Trophoblast cell (in vitro differentiated cells and primary cell): ENCODE measurements around the gene CIITA.

Experiments used
- DNase-seq, 2 donors: peaks; one replicate each; pipeline ENCODE4 v3.0.0-alpha.2; 2016
- H2AFZ ChIP-seq: 2 replicates; pipeline ENCODE4 v1.6.1; 2013; ENCODE audit warnings: low read length, moderate library complexity, mild to moderate bottlenecking; ENCODE audit not compliant: insufficient read depth, poor library complexity
- H2AK5ac ChIP-seq: 2 replicates; pipeline ENCODE4 v1.6.1; 2013; ENCODE audit warnings: mild to moderate bottlenecking, low read length
- H2BK120ac ChIP-seq: 2 replicates; pipeline ENCODE4 v1.6.1; 2013; ENCODE audit warnings: low read length, mild to moderate bottlenecking, moderate library complexity; ENCODE audit not compliant: insufficient read depth, poor library complexity
- H2BK12ac ChIP-seq: 2 replicates; pipeline ENCODE4 v1.6.1; 2013; ENCODE audit warnings: mild to moderate bottlenecking, low read length, moderate library complexity
- H2BK5ac ChIP-seq: 2 replicates; pipeline ENCODE4 v1.6.1; 2013; ENCODE audit warnings: low read length, low read depth, moderate library complexity, mild to moderate bottlenecking; ENCODE audit not compliant: poor library complexity
- H3K14ac ChIP-seq: 2 replicates; pipeline ENCODE4 v1.6.1; 2013; ENCODE audit warnings: mild to moderate bottlenecking, low read length
- H3K18ac ChIP-seq: 2 replicates; pipeline ENCODE4 v1.6.1; 2013; ENCODE audit warnings: mild to moderate bottlenecking, low read length
- H3K23ac ChIP-seq: 2 replicates; pipeline ENCODE4 v1.6.1; 2013; ENCODE audit warnings: low read length
- H3K27ac ChIP-seq: 2 replicates; pipeline ENCODE4 v1.5.1; 2013; ENCODE audit warnings: low read depth, mild to moderate bottlenecking, inconsistent platforms, low read length, moderate library complexity
- H3K27me3 ChIP-seq: 2 replicates; pipeline ENCODE4 v1.6.1; 2013; ENCODE audit warnings: inconsistent platforms, mild to moderate bottlenecking, low read length, moderate library complexity; ENCODE audit not compliant: insufficient read depth
- H3K36me3 ChIP-seq, 2 experiments: 1 replicate in 1 of 2; 2 replicates in 1 of 2; pipeline ENCODE4 v1.6.1; 2013; ENCODE audit warnings: low read length in 2 of 2, mild to moderate bottlenecking in 2 of 2, moderate library complexity in 1 of 2; ENCODE audit not compliant: insufficient read depth in 2 of 2, control insufficient read depth in 1 of 2
- H3K4ac ChIP-seq: 2 replicates; pipeline ENCODE4 v1.6.1; 2013; ENCODE audit warnings: low read depth, mild to moderate bottlenecking, low read length, moderate library complexity
- H3K4me1 ChIP-seq, 2 experiments: 1 replicate in 1 of 2; 2 replicates in 1 of 2; pipeline ENCODE4 v1.6.1; 2013; ENCODE audit warnings: low read length in 2 of 2, mild to moderate bottlenecking in 2 of 2, moderate library complexity in 1 of 2; ENCODE audit not compliant: insufficient read depth in 2 of 2, control insufficient read depth in 1 of 2
- H3K4me2 ChIP-seq: 2 replicates; pipeline ENCODE4 v1.6.1; 2013; ENCODE audit warnings: inconsistent platforms, mild to moderate bottlenecking, low read length, moderate library complexity
- H3K4me3 ChIP-seq: 2 replicates; pipeline ENCODE4 v1.5.1; 2013; ENCODE audit warnings: mild to moderate bottlenecking, low read depth, low read length, inconsistent platforms
- H3K79me1 ChIP-seq: one replicate; pipeline ENCODE4 v1.6.1; 2013; ENCODE audit warnings: low read length
- H3K79me2 ChIP-seq: 2 replicates; pipeline ENCODE4 v1.6.1; 2013; ENCODE audit warnings: low read length, mild to moderate bottlenecking; ENCODE audit not compliant: control insufficient read depth, insufficient read depth, poor library complexity
- H3K9ac ChIP-seq: 2 replicates; pipeline ENCODE4 v1.6.1; 2013; ENCODE audit warnings: mild to moderate bottlenecking, low read length
- H3K9me3 ChIP-seq: 2 replicates; pipeline ENCODE4 v1.6.1; 2013; ENCODE audit warnings: low read depth, mild to moderate bottlenecking, control low read depth, inconsistent platforms, low read length; ENCODE audit not compliant: insufficient read depth
- H4K12ac ChIP-seq: 2 replicates; pipeline ENCODE4 v1.6.1; 2013; ENCODE audit warnings: low read depth, mild to moderate bottlenecking, low read length, moderate library complexity
- H4K8ac ChIP-seq: 2 replicates; pipeline ENCODE4 v1.6.1; 2013; ENCODE audit warnings: low read depth, mild to moderate bottlenecking, low read length, moderate library complexity
- H4K91ac ChIP-seq: one replicate; pipeline ENCODE4 v1.6.1; 2013; ENCODE audit warnings: low read depth, mild to moderate bottlenecking, low read length, moderate library complexity
- WGBS: extraction: QIAGEN DNeasy Blood & Tissue Kit; methylation state at CpG from one replicate; pipeline ENCODE4 v1.1.7; 2013; ENCODE audit warnings: missing lambda C conversion rate; ENCODE audit not compliant: insufficient read length, insufficient coverage; ENCODE audit errors: extremely low coverage; 5-methylcytosine and 5-hydroxymethylcytosine counted together

The CIITA gene

GRCh38 chr16:10834766-10835165 is 42.2 kb upstream of the CIITA start:
- Histone ChIP-seq H3K79me1 (no peaks in the 10 kb centered on the region), H3K27ac (no peak overlapping the region), H3K4me3 (no peak overlapping the region), H3K9ac (no peak overlapping the region), H2AK5ac (no peak overlapping the region), H3K4me2 (no peak overlapping the region), H3K27me3 (no peaks in the 10 kb centered on the region), H3K79me2 (no peaks in the 10 kb centered on the region), H4K8ac (no peak overlapping the region), H4K91ac (no peak overlapping the region), H2BK12ac (no peak overlapping the region), H3K4me1 (no peaks in the 10 kb centered on the region), H3K9me3 (no peaks in the 10 kb centered on the region), H3K14ac (no peak overlapping the region), H4K12ac (no peak overlapping the region), H3K23ac (no peak overlapping the region), H3K36me3 (no peaks in the 10 kb centered on the region), H3K18ac (no peak overlapping the region), H3K4ac (no peak overlapping the region), H2AFZ (no peak overlapping the region), H2BK120ac (no peak overlapping the region), H2BK5ac (no peak overlapping the region)
- no CpG with 5 or more reads among the region's 1 CpG for WGBS
- no peak for DNase-seq

- no peaks in the 10 kb centered on the region for H3K79me2 ChIP-seq
- no peak overlapping the region for H3K27ac ChIP-seq
- no peak overlapping the region for H4K91ac ChIP-seq
- H3K4me3 ChIP-seq = no peak overlapping the region
- H3K14ac ChIP-seq = no peak overlapping the region
- H3K36me3 ChIP-seq = no peaks in the 10 kb centered on the region
- H2BK120ac ChIP-seq = no peak overlapping the region
- H4K12ac ChIP-seq = no peak overlapping the region
- no peak overlapping the region for H2BK12ac ChIP-seq
- no peak overlapping the region for H4K8ac ChIP-seq
- H3K18ac ChIP-seq = no peak overlapping the region
- H3K23ac ChIP-seq = no peak overlapping the region
- H3K27me3 ChIP-seq = no peaks in the 10 kb centered on the region
- H3K9me3 ChIP-seq = no peaks in the 10 kb centered on the region
- no peak overlapping the region for H3K4ac ChIP-seq
- H3K79me1 ChIP-seq = no peaks in the 10 kb centered on the region
- H3K4me1 ChIP-seq = no peaks in the 10 kb centered on the region
- H3K9ac ChIP-seq = no peak overlapping the region
- DNase-seq = no peak
- H3K4me2 ChIP-seq = peak overlapping the region; percentile 20
- H2AFZ ChIP-seq = no peak overlapping the region
- no CpG with 5 or more reads among the region's 7 CpGs for whole genome bisulfite sequencing
- H2BK5ac ChIP-seq = no peak overlapping the region
- H2AK5ac ChIP-seq = no peak overlapping the region
Measured at GRCh38 chr16:10835281-10835931, 41.6 kb upstream of the CIITA start.

- no peak overlapping the region for H3K4ac ChIP-seq
- H2AFZ ChIP-seq = no peak overlapping the region
- no CpG with 5 or more reads among the region's 1 CpG for WGBS
- no peak overlapping the region for H4K8ac ChIP-seq
- H4K91ac ChIP-seq = no peak overlapping the region
- H3K4me2 ChIP-seq = no peak overlapping the region
- H2BK5ac ChIP-seq = no peak overlapping the region
- no peaks in the 10 kb centered on the region for H3K36me3 ChIP-seq
- H3K9ac ChIP-seq = no peak overlapping the region
- no peak overlapping the region for H3K27ac ChIP-seq
- no peak for DNase-seq
- H3K14ac ChIP-seq = no peak overlapping the region
- H2AK5ac ChIP-seq = no peak overlapping the region
- no peak overlapping the region for H3K4me3 ChIP-seq
- H2BK120ac ChIP-seq = no peak overlapping the region
- H2BK12ac ChIP-seq = no peak overlapping the region
- H3K9me3 ChIP-seq = no peaks in the 10 kb centered on the region
- no peak overlapping the region for H4K12ac ChIP-seq
- H3K23ac ChIP-seq = no peak overlapping the region
- H3K4me1 ChIP-seq = no peaks in the 10 kb centered on the region
- no peaks in the 10 kb centered on the region for H3K79me2 ChIP-seq
- H3K27me3 ChIP-seq = no peaks in the 10 kb centered on the region
- H3K79me1 ChIP-seq = no peaks in the 10 kb centered on the region
- H3K18ac ChIP-seq = no peak overlapping the region
Measured at GRCh38 chr16:10836174-10836853, 40.7 kb upstream of the CIITA start.

GRCh38 chr16:10838621-10839278 is 38.3 kb upstream of the CIITA start:
- Histone ChIP-seq H3K79me1 (no peaks in the 10 kb centered on the region), H3K4me2 (no peak overlapping the region), H3K4me3 (no peak overlapping the region), H3K4ac (no peak overlapping the region), H3K9ac (no peak overlapping the region), H2AFZ (no peak overlapping the region), H3K9me3 (no peaks in the 10 kb centered on the region), H3K27me3 (no peaks in the 10 kb centered on the region), H4K91ac (no peak overlapping the region), H2BK120ac (no peak overlapping the region), H2BK12ac (no peak overlapping the region), H3K14ac (no peak overlapping the region), H3K27ac (no peak overlapping the region), H3K18ac (no peak overlapping the region), H3K36me3 (no peaks in the 10 kb centered on the region), H4K8ac (no peak overlapping the region), H2BK5ac (no peak overlapping the region), H4K12ac (no peak overlapping the region), H3K4me1 (no peaks in the 10 kb centered on the region), H3K23ac (no peak overlapping the region), H2AK5ac (no peak overlapping the region), H3K79me2 (no peaks in the 10 kb centered on the region)
- no peak for DNase-seq
- no CpG with 5 or more reads among the region's 10 CpGs for WGBS
